Caco-2 (cell line): ENCODE data around the gene CEACAM7. TPM values are rescaled to one million over a fixed set of nuclear protein-coding genes. Genes with fewer than 3 reads are reported as not detected.
A peak's percentile ranks its signal among the peaks of the same experiment; 100 is the strongest.

Experiments used
- BruUV-seq: library from RNA; stranded (reverse); fragments of 400-500 nt; replicated peaks from 2 replicates; lab custom pipeline; 2021; lab: Mats Ljungman, UMichigan
- CTCF ChIA-PET: fragments of 300-600 bp; sonication (Branson Sonifier 250); formaldehyde crosslinking; loops from one replicate; lab custom pipeline; 2022; ENCODE audit warnings: antibody characterized with exemption; lab: Charles Lee
- POLR2A ChIA-PET: fragments of 300-600 bp; sonication (Branson Sonifier 250); formaldehyde crosslinking; loops from one replicate; lab custom pipeline; 2022; ENCODE audit warnings: antibody characterized with exemption; lab: Charles Lee
- DNase-seq, 2 experiments: peaks; one replicate each; pipeline versions ENCODE4 v3.0.0 to v3.0.0-alpha.2; 2020 to 2022
- H3K27me3 ChIP-seq: replicated peaks from 2 replicates; pipeline ENCODE4 v1.6.0; 2011; ENCODE audit warnings: low read length; ENCODE audit not compliant: control insufficient read depth, insufficient read depth
- H3K36me3 ChIP-seq: 2 replicates; pipeline ENCODE4 v1.5.1; 2011; ENCODE audit warnings: low read length; ENCODE audit not compliant: control insufficient read depth, insufficient read depth
- H3K4me1 ChIP-seq: fragments of 250-450 bp; sonication (Bioruptor Pico); 2 replicates; pipeline ENCODE4 v1.5.1; 2020; ENCODE audit warnings: mild to moderate bottlenecking
- H3K4me3 ChIP-seq: 2 replicates; pipeline ENCODE4 v1.5.1; 2011; ENCODE audit warnings: low read depth, mild to moderate bottlenecking, control low read depth, low read length
- H3K9me3 ChIP-seq: fragments of 250-450 bp; sonication (Bioruptor Pico); 2 replicates; pipeline ENCODE4 v1.5.1; 2020; ENCODE audit warnings: mild to moderate bottlenecking, moderate library complexity
- H3K27ac Mint-ChIP-seq: one replicate; pipeline ENCODE4 v1.8.0; 2022; ENCODE audit warnings: mixed read lengths; ENCODE audit not compliant: unreplicated experiment
- H3K27me3 Mint-ChIP-seq: one replicate; pipeline ENCODE4 v1.8.0; 2022; ENCODE audit warnings: mixed read lengths; ENCODE audit not compliant: insufficient read depth, unreplicated experiment
- H3K36me3 Mint-ChIP-seq: one replicate; pipeline ENCODE4 v1.8.0; 2022; ENCODE audit warnings: mild to moderate bottlenecking, mixed read lengths; ENCODE audit not compliant: insufficient read depth, unreplicated experiment
- H3K4me1 Mint-ChIP-seq: one replicate; pipeline ENCODE4 v1.8.0; 2022; ENCODE audit warnings: low read depth, mixed read lengths; ENCODE audit not compliant: unreplicated experiment
- H3K4me3 Mint-ChIP-seq: one replicate; pipeline ENCODE4 v1.8.0; 2022; ENCODE audit warnings: mild to moderate bottlenecking, moderate library complexity, mixed read lengths; ENCODE audit not compliant: unreplicated experiment
- H3K9me3 Mint-ChIP-seq: one replicate; pipeline ENCODE4 v1.8.0; 2022; ENCODE audit warnings: mixed read lengths; ENCODE audit not compliant: unreplicated experiment
- intact Hi-C: fragments of 100-400 bp; cut with micrococcal nuclease; formaldehyde crosslinking; loops from one replicate; pipeline ENCODE4 v1.10.0; 2022; ENCODE audit not compliant: unreplicated experiment
- total RNA-seq: library from RNA; stranded (reverse); gene quantifications from 2 replicates; pipeline ENCODE4 v1.2.3, GENCODE V29; 2022
- TF ChIP-seq, protein P1 (sequence below), 2 experiments: fragments of 200-600 bp in 1 of 2; IDR thresholded peaks; 1 replicate in 1 of 2; 2 replicates in 1 of 2; pipeline versions ENCODE4 v1.5.1 to v1.8.0; 2011 to 2022; ENCODE audit warnings: antibody characterized with exemption in 1 of 2, control low read depth in 1 of 2, inconsistent platforms in 1 of 2, low read depth in 1 of 2, low read length in 1 of 2, mild to moderate bottlenecking in 1 of 2, moderate library complexity in 1 of 2; ENCODE audit not compliant: insufficient read depth in 1 of 2, severe bottlenecking in 1 of 2, unreplicated experiment in 1 of 2

CEACAM7 gene
- total RNA-seq, 1 experiment from 2014 or later: not detected

- CTCF ChIA-PET: interaction anchor here (1.2 to 1.7 kb wide), 2 partner anchors 10 to 45 kb away, joined by 3 to 6 read pairs; no protein-coding TSS in a partner anchor
- POLR2A ChIA-PET: no interaction called here
These were observed 35.8 kb downstream of the CEACAM7 start for GRCh38 chr19:41652250-41652649.

DNA sequence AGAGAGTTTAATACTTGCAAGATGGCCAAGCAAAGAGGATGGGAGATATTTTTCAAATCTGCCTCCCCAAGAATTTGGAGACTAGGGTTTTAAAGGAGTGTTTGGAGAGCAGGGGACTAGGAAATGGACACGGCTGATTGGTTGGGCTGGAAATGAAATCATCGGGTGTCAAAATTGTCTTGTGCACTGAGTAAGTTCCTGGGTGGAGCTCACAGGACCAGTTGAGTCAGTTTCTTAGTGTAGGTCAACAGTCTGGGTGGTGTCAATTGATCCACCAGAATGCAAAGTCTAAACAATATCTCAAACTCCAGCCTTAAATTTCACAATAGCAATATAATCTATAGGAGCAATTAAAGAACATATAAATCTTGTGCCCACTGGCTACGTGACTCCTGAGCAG is 38.2 kb downstream of the CEACAM7 start:
- H3K27me3 Mint-ChIP-seq: peaks cover 5% of the 10 kb centered on the region
- no peak overlapping the region for H3K4me3 ChIP-seq
- ChIA-PET CTCF (no interaction called here), POLR2A (no interaction called here)
- no peaks in the 10 kb centered on the region for H3K27me3 ChIP-seq
- no peaks in the 10 kb centered on the region for H3K36me3 Mint-ChIP-seq
- no peaks in the 10 kb centered on the region for H3K9me3 Mint-ChIP-seq
- intact Hi-C loops: no loop called here
- H3K4me3 Mint-ChIP-seq: no peak overlapping the region
- H3K27ac Mint-ChIP-seq: no peak overlapping the region
- H3K4me1 ChIP-seq: no peaks in the 10 kb centered on the region
- peaks cover 6% of the 10 kb centered on the region for H3K4me1 Mint-ChIP-seq
- no peaks in the 10 kb centered on the region for H3K36me3 ChIP-seq
- no TSS peak for BruUV-seq
- TF ChIP-seq, protein P1, sequence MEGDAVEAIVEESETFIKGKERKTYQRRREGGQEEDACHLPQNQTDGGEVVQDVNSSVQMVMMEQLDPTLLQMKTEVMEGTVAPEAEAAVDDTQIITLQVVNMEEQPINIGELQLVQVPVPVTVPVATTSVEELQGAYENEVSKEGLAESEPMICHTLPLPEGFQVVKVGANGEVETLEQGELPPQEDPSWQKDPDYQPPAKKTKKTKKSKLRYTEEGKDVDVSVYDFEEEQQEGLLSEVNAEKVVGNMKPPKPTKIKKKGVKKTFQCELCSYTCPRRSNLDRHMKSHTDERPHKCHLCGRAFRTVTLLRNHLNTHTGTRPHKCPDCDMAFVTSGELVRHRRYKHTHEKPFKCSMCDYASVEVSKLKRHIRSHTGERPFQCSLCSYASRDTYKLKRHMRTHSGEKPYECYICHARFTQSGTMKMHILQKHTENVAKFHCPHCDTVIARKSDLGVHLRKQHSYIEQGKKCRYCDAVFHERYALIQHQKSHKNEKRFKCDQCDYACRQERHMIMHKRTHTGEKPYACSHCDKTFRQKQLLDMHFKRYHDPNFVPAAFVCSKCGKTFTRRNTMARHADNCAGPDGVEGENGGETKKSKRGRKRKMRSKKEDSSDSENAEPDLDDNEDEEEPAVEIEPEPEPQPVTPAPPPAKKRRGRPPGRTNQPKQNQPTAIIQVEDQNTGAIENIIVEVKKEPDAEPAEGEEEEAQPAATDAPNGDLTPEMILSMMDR (IDR thresholded peaks at IDR 0.05; ENCODE audit: insufficient read depth in 1 of 2, low read depth in 1 of 2, low read length in 1 of 2, severe bottlenecking in 1 of 2, unreplicated experiment in 1 of 2): no peak
- H3K9me3 ChIP-seq: peaks cover 3% of the 10 kb centered on the region; the same call in 1 of the 2 replicates
- no peak for DNase-seq

More at GRCh38 chr19:41652250-41652649, 35.8 kb downstream of the CEACAM7 start:
- H3K36me3 Mint-ChIP-seq: no peaks in the 10 kb centered on the region
- intact Hi-C loops: no loop called here
- BruUV-seq: no TSS peak
- H3K27ac Mint-ChIP-seq: no peak overlapping the region
- H3K9me3 Mint-ChIP-seq: no peaks in the 10 kb centered on the region
- Histone ChIP-seq H3K9me3 (peaks cover 3% of the 10 kb centered on the region; the same call in 1 of the 2 replicates), H3K27me3 (no peaks in the 10 kb centered on the region), H3K4me1 (no peaks in the 10 kb centered on the region), H3K4me3 (no peak overlapping the region), H3K36me3 (no peaks in the 10 kb centered on the region)
- H3K27me3 Mint-ChIP-seq: peaks cover 11% of the 10 kb centered on the region
- TF ChIP-seq, protein P1 (IDR thresholded peaks at IDR 0.05; ENCODE audit: insufficient read depth in 1 of 2, low read depth in 1 of 2, low read length in 1 of 2, severe bottlenecking in 1 of 2, unreplicated experiment in 1 of 2): no peak
- no peak for DNase-seq
- H3K4me1 Mint-ChIP-seq: peaks cover 6% of the 10 kb centered on the region
- no peak overlapping the region for H3K4me3 Mint-ChIP-seq

- Mint-ChIP-seq H3K27ac (no peak overlapping the region), H3K9me3 (no peaks in the 10 kb centered on the region), H3K36me3 (no peaks in the 10 kb centered on the region), H3K4me1 (peaks cover 6% of the 10 kb centered on the region), H3K4me3 (no peak overlapping the region), H3K27me3 (peaks cover 5% of the 10 kb centered on the region)
- H3K4me3 ChIP-seq: no peak overlapping the region
- DNase-seq: peak in 1 of 2 experiments; percentile 18
- POLR2A ChIA-PET: no interaction called here
- TF ChIP-seq, protein P1 (IDR thresholded peaks at IDR 0.05; ENCODE audit: insufficient read depth in 1 of 2, low read depth in 1 of 2, low read length in 1 of 2, severe bottlenecking in 1 of 2, unreplicated experiment in 1 of 2): no peak
- intact Hi-C loops: no loop called here
- no peaks in the 10 kb centered on the region for H3K4me1 ChIP-seq
- CTCF ChIA-PET: interaction anchor here (0.6 to 1.1 kb wide), 3 partner anchors 144 to 443 kb away, joined by 4 to 7 read pairs (median 7); no protein-coding TSS in a partner anchor
- no peaks in the 10 kb centered on the region for H3K9me3 ChIP-seq
- H3K27me3 ChIP-seq: no peaks in the 10 kb centered on the region; the same call in 1 of the 2 replicates
- no peaks in the 10 kb centered on the region for H3K36me3 ChIP-seq
- BruUV-seq: no TSS peak
These were observed 41.4 kb downstream of the CEACAM7 start for GRCh38 chr19:41646589-41647204.
